COLO829 (cell line): ENCODE data around the gene IST1.

Source experiments
- DNase-seq: peaks from one replicate; pipeline ENCODE4 v3.0.0; 2012; ENCODE audit warnings: low spot score

IST1 gene

DNA sequence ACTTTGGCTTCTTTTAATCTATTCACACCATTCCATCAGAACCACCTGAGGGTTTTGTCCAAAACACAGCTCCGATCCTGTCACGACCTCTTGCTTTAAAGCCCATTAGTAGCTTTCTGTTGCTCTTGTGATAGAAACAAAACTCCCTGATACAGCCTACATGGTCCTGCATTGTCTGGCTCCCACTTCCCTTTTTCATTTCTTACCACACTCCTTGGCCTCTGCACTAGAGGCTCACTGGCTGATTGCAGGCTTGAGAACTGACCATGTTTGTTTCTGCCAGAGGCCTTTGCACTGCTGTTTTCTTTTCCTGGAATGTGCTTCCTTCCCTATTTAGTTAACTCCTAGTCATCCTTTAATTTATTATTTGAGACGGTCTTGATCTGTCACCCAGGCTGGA lies 23.7 kb downstream of the IST1 start:
- no peak for DNase-seq

GRCh38 chr16:71920658-71921057 lies 25.3 kb downstream of the IST1 start:
- no peak for DNase-seq

GRCh38 chr16:71923941-71924690 lies 28.8 kb downstream of the IST1 start:
- DNase-seq, result no peak

DNA sequence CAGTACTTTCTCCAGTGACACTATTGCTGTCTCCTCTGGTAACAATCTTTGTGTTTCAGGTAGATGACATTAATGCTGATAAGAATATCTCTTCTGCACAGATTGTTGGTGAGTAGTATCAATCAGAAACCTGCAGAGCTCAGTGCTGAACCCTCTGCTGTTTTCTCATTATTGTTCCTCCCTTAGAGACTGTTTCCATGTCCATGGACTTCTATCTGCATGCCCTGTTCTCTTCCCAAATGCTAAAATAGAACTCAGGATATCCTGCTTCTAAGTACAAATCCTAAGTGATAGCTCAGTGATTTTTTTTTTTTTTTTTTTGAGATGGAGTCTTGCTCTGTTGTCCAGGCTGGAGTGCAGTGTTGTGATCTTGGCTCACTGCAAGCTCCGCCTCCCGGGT lies 29.4 kb downstream of the IST1 start:
- no peak for DNase-seq

DNA sequence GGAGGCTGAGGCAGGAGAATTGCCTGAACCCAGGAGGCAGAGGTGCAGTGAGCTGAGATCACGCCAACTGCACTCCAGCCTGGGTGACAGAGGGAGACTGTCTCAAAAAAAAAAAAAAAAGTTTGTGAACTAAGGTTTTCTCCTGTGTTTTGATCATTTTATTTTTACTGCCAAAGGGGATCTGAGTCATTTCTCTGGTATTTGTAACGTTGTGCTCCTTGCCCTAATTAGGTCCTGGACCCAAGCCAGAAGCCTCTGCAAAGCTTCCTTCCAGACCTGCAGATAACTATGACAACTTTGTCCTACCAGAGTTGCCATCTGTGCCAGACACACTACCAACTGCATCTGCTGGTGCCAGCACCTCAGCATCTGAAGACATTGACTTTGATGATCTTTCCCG lies 32.1 kb downstream of the IST1 start:
- peak; percentile 83 for DNase-seq

DNA sequence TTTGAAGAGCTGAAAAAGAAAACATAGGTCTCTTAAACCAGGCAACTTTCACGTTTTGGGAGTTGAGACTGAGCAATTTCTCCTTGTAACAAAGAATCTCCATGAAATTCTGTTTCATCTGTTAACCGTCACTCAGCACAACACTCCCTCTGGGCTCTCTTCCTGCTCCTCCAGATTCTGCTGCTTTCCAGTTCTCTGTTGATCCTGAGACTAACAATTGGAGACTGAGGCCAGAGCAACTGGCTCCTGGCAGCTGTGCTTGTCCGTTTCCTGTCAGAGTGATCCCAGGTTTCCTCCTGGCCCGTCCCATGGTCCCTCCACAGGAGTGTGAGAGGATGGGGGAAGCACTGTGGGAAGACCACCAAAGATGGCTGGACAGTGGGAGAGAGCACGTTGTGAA lies 32.5 kb downstream of the IST1 start:
- DNase-seq, result no peak

DNA sequence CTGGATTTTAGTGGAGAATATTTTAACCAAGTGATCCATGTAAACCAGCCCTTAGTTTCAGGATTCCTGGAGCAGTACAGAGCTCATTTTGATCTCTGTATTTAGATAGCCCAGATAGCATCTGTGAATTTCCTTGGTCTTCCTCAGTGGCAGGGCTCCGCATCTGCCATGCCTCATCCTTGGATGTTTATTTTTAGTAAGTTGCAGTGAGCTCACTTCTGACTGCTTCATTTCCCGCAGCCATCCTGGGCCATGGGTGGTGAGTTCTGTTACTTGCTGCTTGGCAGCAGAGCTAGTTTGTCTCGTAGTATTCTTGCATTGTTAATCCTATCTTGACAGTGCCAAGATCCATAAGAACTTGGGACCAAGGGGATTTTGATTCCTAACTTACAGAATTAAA lies 33.7 kb downstream of the IST1 start:
- no peak for DNase-seq

DNA sequence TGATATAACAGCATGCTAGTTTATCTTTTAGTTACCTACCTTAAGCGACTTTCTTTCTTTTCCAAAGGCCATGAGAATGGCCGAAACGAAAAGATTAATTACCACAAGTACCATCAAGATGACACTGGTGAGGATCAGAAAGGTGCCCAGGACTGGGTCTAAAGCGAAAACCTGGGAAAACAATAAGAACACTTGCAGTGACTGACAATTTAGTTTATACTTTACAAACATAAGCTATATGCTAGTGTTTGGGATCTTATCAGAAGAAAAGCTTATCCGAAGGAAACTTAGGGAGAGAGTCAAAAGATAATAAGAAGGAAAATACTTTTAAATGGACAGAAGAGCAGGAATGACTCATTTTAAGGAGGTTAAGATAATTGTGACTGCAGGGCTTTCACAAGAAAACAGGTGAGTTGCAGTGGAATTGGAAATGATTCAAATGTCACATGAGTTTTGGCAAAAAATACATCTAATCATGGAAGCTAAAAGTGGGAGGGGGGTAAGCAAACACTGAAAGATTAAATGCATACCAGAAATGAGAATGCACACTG lies 34.8 kb downstream of the IST1 start:
- no peak for DNase-seq

DNA sequence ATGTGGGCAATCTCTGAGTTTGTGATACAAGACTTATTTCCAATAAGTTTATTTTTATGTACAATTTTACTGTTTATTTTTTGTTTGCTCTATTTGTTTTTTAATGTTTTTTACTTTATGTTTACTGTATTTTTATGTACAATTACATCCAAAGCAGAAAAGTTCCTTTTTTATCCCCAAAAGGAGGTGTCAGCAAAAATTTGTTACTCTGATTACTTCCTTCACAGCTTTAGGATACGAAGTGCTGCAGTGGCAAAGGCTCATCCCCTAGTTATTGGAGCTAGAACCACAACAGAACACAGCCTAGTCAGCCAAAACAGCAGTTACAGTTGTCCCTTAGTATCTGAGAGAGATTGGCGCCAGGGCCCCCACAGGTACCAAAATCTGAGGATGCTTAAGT lies 35.7 kb downstream of the IST1 start:
- no peak for DNase-seq

- no peak for DNase-seq
Observed at GRCh38 chr16:71931599-71931998, 36.3 kb downstream of the IST1 start.

DNA sequence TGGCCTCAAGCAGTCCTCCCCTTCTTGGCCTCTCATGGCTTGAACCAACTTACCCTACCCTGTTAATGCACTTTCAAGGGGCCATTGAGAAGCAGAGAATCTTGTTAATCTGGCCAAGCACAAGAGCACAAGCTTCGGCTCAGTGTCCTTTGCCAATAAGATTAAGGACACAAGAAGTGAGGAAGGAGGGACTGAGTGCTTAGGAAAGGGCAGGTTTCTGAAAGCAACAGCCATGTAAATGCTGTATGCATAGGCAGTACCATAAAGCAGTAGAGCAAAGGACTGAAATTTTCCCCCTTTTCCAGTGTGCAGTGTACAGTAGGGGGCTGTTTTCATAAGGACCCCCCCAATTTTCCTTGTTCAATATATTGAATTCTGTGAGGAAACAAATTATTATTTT lies 37.7 kb downstream of the IST1 start:
- no peak for DNase-seq

DNA sequence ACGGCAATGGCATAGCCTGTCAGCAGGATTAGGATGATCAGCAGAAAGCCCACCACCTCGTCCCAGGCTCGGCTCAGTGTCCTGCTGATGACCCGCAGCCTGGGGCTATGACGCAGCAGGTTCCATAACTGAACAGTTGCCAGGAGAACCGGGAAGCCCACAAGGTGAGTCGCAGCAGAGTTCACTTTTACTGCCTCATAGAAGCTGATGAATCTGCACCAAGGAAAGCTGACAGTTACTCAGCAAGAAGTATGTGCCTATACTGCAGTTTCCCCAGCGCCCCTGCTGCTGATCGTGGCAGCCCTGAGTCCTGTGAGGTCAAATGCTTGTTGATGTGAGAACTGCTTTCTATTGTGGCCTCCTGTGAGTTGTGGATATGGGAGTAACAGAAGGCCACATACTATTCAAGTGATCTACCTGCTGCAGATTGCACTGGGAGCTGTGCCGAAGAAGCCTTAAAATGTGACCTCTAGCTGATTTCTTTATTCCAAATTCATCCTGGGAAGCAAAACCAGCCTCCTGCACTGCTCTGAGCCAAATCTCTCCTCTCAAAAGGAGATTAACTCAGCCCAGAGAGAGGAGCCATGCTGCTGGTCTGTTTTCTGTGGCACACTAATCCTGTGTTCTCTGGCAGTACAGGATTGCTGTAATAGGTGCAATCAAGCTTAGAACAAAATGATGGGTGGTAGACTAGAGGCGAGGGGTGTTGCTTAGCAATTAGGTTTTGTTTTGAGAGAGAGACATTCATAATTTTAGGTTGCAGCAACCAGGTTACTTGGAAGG lies 38.8 kb downstream of the IST1 start:
- no peak for DNase-seq

DNA sequence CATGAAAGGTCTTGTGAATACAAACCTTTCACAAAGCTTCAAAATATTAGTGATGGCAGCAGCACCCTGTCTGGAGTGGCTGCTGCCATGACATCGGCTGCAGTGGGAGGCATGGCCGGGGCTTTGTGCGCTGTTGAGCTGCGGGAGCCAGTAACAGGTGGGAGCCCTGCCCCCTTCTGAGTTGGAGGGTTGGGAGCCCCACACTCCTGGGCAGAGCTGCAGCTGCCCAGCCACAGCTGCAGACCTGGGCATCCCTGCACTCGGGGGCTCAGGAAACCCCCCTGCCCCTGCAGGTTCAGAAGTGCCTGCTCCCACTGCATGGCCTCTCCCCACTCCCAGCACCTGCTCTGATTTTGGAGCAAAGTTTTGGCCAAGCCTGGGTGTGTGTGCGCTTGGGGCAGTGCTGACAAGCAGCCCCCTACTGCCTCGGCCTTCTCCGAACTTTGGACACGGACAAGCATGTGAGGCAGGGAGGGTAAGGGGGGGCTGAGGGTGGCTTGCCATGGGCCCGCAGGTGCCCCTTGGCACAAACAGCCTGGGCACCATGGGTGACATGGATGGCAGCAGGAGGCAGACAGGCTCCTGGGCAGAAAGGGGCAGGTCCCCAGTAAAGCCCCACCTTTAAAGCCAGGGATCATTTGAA lies 42.7 kb downstream of the IST1 start:
- DNase-seq, result no peak

DNA sequence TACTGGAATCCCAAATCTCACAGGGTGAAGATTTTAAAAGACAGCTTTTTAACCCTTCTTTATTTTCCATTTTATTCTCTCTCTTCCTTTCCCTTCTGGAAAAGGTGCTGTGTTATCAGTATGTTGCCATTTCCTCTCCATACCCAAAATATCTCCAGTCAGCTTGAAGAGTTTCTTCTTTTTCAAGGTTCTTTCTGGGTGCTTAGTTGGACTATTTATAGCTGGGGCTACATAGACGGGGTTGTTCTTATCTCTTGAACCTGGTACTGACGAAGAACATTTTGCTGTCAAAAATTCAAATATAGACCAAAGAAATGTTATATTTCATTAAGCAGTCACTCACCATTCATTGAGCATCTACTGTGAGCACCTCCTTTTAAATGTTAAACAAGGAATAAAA lies 48.6 kb downstream of the IST1 start:
- DNase-seq, result no peak

DNA sequence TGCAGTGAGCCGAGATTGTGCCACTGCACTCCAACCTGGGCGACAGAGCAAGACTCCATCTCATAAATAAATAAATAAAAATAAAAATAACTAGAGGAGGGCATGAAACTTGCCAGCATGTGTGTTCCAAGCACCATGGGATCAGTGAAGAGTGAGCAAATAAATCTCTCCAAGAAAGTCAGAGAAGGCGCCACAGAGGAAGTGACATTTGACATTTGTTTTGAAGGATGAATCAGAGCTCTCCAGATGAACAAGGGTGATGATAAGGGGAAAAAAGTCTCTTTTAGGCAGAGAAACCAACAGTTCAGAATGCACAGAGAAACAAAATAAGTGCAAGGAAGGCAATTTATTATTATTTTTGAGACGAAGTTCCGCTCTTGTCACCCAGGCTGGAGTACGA lies 50.3 kb downstream of the IST1 start:
- no peak for DNase-seq

DNA sequence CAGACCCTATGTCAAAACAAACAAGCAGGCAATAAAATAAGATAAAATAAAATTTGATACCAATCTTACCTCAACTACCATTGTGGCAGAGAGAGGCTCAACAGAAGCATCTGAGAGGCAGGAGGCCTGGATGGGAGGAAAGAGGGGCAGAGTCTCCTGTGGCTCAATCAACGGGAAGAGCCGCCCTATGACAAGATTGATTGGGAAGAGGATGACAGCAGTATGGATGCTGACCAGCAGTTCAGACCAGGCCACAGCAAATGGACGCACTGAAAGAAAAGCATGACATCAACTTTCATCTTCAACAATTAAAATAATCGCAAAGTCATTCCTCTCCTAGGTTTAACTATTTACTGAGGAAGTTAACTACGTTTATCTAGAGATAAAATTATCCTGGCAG lies 57.5 kb downstream of the IST1 start:
- DNase-seq, result no peak

DNA sequence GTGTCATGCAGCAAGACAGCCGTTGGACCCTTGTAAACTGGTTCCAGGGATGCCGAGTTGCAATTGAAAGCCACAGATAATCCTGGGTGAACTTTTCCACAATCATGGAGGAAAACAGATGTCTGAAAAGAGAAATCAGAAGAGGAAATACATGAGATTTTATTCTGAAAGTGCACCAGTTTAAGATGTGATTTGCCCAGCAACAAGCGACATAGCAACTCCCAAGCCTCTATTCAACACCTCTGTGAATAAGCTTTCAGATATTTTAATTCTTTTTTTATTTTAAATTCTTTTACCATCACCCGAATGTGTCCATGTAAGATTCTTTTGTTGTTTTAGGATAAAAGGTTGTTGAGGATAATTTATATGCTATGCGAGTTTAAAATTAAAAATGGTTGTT lies 58.8 kb downstream of the IST1 start:
- no peak for DNase-seq

DNA sequence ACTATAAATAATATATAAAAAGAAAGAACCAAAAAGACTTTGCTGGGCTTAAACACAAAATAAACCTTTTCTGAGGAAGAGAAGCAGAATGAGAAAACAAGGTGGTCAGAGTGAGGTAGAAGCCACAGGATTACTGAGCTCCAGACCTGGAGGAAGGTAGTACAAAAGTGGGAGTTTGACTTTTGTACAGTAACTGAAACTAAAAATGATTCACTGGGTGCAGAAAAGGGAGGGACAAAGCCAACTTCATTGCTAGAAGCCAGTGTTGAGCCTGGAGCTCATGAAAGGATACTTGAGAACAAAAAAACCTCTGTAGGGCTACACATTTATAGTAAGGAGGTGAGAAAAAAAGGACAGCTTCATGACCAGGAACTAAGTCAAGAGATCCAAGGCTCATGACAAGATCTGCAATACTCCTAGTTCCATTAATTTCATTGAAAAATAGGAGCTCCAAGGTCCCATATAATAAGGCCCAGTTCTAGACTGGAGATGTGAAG lies 59.4 kb downstream of the IST1 start:
- peak; percentile 50 for DNase-seq

GRCh38 chr16:71956486-71956885 lies 61.2 kb downstream of the IST1 start:
- no peak for DNase-seq

- DNase-seq, result peak; percentile 70
Observed at GRCh38 chr16:71961066-71962039, 66.0 kb downstream of the IST1 start.

- no peak for DNase-seq
Observed at GRCh38 chr16:71963125-71963875, 68.0 kb downstream of the IST1 start.
